ENCODE data around the gene AUP1.

The AUP1 gene

GRCh38 chr2:74556831-74557370 lies 27.4 kb upstream of the AUP1 start:
- DNase-seq (ENCODE audit: low read depth in 3 of 3), result no peak

GRCh38 chr2:74556159-74556558 lies 26.7 kb upstream of the AUP1 start:
- DNase-seq (ENCODE audit: low read depth in 3 of 3), result no peak

DNA sequence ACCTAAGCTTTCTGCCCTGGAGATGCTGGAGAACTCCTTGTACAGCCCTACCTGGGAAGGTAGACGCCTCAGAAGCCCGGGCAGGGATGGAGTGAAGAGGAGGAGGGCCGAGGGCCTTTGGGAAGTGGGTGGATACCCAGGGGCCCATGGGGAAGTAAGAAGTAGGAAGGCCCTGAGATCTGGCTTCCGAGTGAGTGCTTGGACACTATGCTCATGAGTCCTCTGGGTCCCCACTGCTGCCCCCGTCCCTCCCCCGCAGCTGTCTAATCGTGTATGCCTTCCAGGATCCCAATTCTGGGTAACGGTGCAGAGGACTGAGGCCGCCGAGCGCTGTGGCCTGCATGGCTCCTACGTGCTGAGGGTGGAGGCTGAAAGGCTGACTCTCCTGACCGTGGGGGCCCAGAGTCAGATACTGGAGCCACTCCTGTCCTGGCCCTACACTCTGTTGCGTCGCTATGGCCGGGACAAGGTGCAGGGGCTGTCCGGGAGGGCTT lies 26.2 kb upstream of the AUP1 start:
- no peak for DNase-seq (ENCODE audit: low read depth in 3 of 3)

DNA sequence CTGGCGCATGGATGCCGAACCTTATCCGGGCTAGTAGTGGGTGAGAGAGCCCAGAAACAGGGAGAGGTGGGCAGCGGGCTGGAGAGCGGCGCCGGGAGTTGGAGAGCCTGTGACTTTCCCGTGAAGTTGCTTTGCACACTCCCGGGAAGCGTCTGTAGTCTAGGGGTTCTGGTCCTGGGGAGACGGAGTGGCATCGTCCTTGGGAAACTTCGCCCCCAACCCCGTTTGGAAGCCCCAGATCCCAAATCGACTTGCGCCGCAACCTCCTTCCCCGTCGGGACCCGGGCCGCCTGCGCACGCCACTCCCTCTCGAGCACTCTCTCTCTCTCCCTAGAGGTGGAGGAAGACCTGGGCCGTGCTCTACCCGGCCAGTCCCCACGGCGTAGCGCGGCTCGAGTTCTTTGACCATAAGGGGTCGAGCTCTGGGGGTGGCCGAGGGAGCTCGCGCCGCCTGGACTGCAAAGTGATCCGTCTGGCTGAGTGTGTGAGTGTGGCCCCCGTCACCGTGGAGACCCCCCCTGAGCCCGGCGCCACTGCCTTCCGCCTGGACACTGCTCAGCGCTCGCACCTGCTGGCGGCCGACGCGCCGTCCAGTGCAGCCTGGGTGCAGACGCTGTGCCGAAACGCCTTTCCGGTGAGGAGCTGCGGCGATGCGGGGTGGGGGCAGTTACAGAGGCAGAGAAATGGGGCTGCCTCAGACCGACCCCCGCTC lies 25.5 kb upstream of the AUP1 start:
- DNase-seq (ENCODE audit: low read depth in 3 of 3), result peak; percentile 19 to 45 (median 26)

- peak; percentile 67 to 86 (median 71) for DNase-seq (ENCODE audit: low read depth in 3 of 3)
These were observed 24.6 kb upstream of the AUP1 start, which contains the start of the genes DOK1 and LOXL3 for GRCh38 chr2:74553892-74554819. Gene DOK1, plus strand, starts transcription at chr2:74554720. Its CDS starts 35 bp downstream, at chr2:74554755. Gene LOXL3, minus strand, starts transcription at chr2:74553942. Its CDS starts 1,308 bp downstream, at chr2:74552634.

- DNase-seq (ENCODE audit: low read depth in 3 of 3), result no peak
These were observed 23.7 kb upstream of the AUP1 start for GRCh38 chr2:74552914-74553811.

DNA sequence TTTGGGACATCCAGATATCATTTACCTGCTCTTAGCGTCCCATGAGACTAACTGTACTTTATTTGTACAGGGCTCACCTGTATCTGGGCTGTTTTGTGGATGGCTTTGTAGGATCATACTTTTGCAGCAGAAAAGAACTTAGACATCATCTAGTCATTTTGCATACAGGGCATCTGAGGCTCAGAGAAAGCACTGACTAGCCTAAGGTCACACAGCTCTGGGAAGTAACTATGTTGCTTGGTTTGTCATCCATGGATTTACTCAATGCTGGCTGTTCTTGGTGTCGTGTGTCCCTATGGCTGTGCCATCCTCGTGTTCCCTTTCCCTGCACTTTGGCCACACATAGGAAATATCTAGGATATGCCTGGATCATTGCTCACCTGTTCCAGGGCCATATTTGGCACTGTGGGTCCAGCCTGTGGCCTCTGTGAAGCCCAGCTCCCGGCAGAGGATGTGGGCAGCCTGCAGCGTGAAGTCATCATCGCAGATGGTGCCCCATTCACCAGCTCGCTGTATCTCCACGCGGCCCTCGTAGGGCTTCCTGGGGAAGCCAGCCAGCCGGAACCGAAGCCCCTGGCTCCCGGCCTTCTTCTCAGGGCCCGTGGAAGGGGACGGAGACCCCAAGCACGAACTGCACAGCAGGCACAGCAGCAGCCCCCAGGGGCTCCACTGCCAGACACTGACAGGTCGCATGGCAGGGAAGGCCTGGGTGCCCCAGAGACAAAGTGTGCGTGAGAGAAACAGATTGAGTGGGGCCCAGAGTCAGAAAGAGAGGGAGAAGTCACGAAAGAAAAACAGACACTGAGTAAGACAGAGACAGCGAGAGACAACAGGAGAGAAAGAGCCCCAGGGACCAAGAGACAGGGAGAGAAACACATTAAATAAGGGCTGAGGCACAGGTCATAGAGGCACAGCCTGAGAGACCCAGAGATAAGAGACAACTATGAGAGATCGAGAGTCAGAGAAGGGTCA lies 22.7 kb upstream of the AUP1 start:
- no peak for DNase-seq (ENCODE audit: low read depth in 3 of 3)

DNA sequence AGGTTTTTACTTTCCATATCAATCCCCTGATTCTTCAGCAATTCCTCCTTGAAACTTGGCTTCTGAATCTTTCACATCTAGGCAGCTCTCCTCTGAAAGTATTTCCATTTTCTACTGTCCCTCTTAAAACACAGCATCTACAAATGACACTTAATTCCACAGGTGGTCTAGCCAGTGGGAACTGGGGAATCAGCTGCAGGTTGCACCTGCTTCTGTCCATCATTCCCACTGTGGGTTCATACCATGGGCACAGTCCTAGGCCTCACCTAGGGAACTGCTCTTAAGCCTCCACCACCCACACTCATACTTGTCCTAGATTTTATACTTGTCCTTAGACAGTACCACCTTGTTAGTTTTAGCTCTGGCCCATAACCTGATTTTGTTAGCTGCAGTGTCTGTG lies 22.0 kb upstream of the AUP1 start:
- no peak for DNase-seq (ENCODE audit: low read depth in 3 of 3)

GRCh38 chr2:74550231-74550630 lies 20.7 kb upstream of the AUP1 start:
- no peak for DNase-seq (ENCODE audit: low read depth in 3 of 3)

- peak in 1 of 3 experiments; percentile 32 for DNase-seq (ENCODE audit: low read depth in 3 of 3)
These were observed 19.7 kb upstream of the AUP1 start for GRCh38 chr2:74548900-74549826.

DNA sequence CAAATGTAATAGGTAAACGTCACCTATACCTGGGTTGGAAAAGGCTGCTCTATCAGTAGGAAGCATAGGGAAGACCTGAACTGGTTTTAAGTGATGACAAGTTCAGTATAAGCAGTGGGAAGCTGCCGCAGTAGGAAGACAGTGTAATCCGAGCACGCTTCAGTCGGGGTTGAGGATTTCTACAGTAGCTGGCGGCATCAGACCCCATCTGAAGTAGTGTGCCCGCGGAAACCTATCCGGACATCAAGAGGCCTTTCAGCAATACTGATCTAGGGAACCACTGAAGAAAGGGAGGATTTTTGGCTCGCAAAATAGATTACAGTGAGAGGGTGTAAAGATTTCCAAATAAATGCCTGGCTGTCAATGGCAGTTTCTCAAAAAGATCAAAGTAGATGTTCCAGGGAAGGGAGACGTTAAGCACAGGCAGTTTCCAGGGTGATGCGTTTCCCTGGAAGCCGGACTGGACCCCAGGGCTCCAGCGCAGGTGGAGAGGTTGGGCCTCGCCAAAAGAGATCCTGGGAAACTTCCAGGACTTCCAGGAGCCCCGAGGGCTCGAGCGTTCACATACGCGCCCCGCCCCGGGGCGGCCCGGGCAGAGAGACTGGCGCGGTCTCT lies 18.9 kb upstream of the AUP1 start:
- no peak for DNase-seq (ENCODE audit: low read depth in 3 of 3)

- DNase-seq (ENCODE audit: low read depth in 3 of 3), result no peak
These were observed 16.5 kb upstream of the AUP1 start for GRCh38 chr2:74546004-74546403.

DNA sequence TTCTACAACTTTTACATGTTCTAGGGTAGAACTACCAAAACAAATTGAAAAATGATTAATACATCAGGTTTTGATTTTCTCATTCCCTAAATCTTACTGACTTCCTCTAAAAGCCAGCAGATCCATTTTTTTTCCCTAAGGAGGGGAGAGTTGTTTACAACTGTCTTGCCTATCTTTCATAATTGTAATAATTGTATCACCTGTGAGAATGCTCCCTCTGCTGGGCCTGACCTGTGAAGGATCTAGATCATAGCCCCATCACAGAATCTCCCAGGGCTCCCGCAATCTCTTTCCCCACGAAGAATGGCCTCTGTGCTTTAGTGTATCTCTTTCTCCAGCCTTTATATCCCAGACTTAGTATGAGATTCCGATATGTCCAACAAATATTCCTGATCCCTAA lies 15.1 kb upstream of the AUP1 start:
- DNase-seq (ENCODE audit: low read depth in 3 of 3), result no peak

DNA sequence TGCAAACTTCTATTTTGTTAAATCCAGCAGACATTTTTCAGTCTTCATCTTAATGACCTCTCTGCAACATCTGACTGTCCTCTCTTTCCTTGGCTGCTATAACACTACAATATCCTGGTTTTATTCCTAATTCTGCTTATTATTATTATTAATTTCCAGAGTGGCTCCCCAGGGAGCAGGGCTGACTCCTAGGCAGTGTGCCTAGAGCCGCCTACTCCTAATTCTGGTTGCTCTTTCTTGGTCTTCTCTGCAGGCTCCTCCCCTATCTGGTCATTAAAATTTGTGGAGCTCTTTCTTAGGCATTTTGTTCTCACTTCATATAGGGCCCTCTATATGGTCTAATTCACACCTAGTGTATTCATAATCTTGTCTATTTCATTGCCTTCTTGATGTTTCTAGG lies 13.5 kb upstream of the AUP1 start:
- DNase-seq (ENCODE audit: low read depth in 3 of 3), result no peak

DNA sequence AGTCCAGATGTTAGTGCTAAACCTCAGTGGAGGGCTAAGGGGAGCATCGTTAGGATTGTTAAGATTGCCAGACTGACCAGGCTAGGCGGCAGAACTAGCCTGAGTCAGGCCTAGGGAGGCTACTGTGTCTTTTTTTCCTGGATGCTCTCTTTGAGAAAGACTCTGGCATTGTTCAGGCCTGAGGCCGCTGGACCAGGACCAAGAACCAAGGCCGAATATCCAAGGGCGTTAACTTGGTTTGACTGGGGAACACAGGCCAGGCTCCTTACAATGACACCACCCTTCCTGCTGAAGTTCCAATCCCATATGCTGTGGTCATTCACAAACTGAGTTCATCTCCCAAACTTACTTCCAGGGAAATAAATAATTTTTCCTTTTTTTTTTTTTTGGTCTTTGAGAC lies 10.8 kb upstream of the AUP1 start:
- DNase-seq (ENCODE audit: low read depth in 3 of 3), result no peak

- DNase-seq (ENCODE audit: low read depth in 3 of 3), result no peak
These were observed 9.4 kb upstream of the AUP1 start for GRCh38 chr2:74538881-74539339.

- DNase-seq (ENCODE audit: low read depth in 3 of 3), result no peak
These were observed 7.6 kb upstream of the AUP1 start for GRCh38 chr2:74537140-74537539.

DNA sequence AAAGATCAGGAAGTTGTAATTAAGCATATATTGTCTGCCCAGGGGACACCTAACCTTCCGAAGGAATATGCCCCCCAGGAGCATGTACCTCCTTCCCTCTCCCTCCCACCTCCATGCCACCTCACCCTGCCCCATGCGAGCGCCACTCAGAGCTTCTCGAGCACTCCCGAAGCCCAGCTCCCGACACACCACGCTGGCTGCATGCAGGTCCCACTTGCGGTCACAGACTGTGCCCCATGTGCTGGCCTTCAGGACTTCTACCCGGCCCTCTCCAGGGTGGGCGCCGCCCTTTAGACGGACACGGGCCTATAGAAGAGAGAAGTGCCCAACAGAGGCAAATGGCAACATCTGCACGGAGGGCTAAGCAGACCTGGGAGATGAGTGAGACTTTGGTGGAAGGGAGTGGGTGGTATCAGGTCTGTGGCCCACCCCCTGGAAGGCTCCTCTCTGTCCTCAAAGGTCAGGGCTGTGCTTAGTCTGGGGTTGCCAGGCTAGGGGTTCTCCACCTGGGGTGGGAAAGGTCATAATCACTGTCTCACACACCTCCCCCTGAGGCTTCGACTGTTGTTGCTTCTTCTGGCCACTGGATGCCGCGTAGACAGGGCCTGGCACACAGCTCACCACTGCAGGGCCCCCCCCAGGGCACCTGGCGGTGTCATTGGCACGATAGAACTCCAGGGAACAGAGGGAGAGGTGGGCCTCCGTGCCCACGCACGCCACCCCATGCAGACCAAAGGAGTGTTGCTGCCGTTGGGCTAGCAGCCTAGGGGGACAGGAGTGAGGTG lies 6.9 kb upstream of the AUP1 start:
- DNase-seq (ENCODE audit: low read depth in 3 of 3), result no peak
